Measurements from ENCODE around the gene SECTM1. TPM values are rescaled to one million over a fixed set of nuclear protein-coding genes. Genes with fewer than 3 reads are reported as not detected.

The SECTM1 gene
- total and polyA plus RNA-seq, 9 of the 15 experiments (the other 6 are each of a cell fraction or from before 2014, with no cell fraction given) = 0.11 to 0.46 (median 0.18) TPM; not detected in 6

- TF ChIP-seq ZBTB49 (CRISPR knock-in tag; IDR thresholded peaks at IDR 0.05; ENCODE audit: borderline replicate concordance) (no peak), ZFP91 (CRISPR knock-in tag; IDR thresholded peaks at IDR 0.05) (no peak), HMG20A (CRISPR knock-in tag; conservative IDR thresholded peaks at IDR 0.05) (no peak), SRSF3 (IDR thresholded peaks at IDR 0.05; ENCODE audit: insufficient read depth, low read length) (no peak), ZNF253 (CRISPR knock-in tag; conservative IDR thresholded peaks at IDR 0.05) (no peak), ZNF780A (CRISPR knock-in tag; IDR thresholded peaks at IDR 0.05) (no peak), MTA1 (IDR thresholded peaks at IDR 0.05; ENCODE audit: borderline replicate concordance) (0 out of 2 replicates have a peak, but pooled peaks have one; percentile 16), YY1 (IDR thresholded peaks at IDR 0.05; ENCODE audit: borderline replicate concordance in 1 of 3, control insufficient read depth in 1 of 3, extremely low read depth in 1 of 3, insufficient read depth in 3 of 3, insufficient read length in 1 of 3, insufficient replicate concordance in 2 of 3, low read depth in 1 of 3, low read length in 2 of 3) (peak in 2 of 3 experiments; percentile 34 to 81), HNRNPL (IDR thresholded peaks at IDR 0.05; ENCODE audit: low read depth, low read length) (no peak), ZNF740 (CRISPR knock-in tag; IDR thresholded peaks at IDR 0.05) (no peak), ZNF740 (tag; IDR thresholded peaks at IDR 0.05) (no peak), IRF2 (CRISPR knock-in tag; IDR thresholded peaks at IDR 0.05) (no peak), MAX (CRISPR knock-in tag; IDR thresholded peaks at IDR 0.05) (peak; percentile 72), BACH1 (tag; IDR thresholded peaks at IDR 0.05) (peak; percentile 72; the same call in 1 of the 2 replicates), ETV5 (CRISPR knock-in tag; IDR thresholded peaks at IDR 0.05; ENCODE audit: low read depth) (no peak; the same call in 1 of the 2 replicates), SP1 (CRISPR knock-in tag; IDR thresholded peaks at IDR 0.05) (no peak), SNRNP70 (optimal IDR thresholded peaks at IDR 0.05; ENCODE audit: low read depth, low read length) (no peak), DMBX1 (CRISPR knock-in tag; IDR thresholded peaks at IDR 0.05; ENCODE audit: borderline replicate concordance) (0 out of 2 replicates have a peak, but pooled peaks have one; percentile 35), ZSCAN29 (IDR thresholded peaks at IDR 0.05) (no peak), RUNX1 (IDR thresholded peaks at IDR 0.05; ENCODE audit: low read depth) (no peak), ZFP36 (IDR thresholded peaks at IDR 0.05; ENCODE audit: low read depth, low read length, partially characterized antibody) (no peak), FOXA3 (CRISPR knock-in tag; conservative IDR thresholded peaks at IDR 0.05 in 1 of 2, IDR thresholded peaks at IDR 0.05 in 1 of 2) (peak in 1 of 2 experiments; percentile 61; a peak in 1 of 4 replicates)
These were observed 5.5 kb upstream of the SECTM1 start (continued) for GRCh38 chr17:82338858-82339633.
